Loucy (cell line): Measurements from ENCODE around the gene MOV10.
"Not testable (repeated sequence)": the region's sequence is repeated elsewhere in the genome, so short reads cannot be mapped to it uniquely, and the experiment has no call there.

Source experiments
- H2AFZ ChIP-seq: fragments of 200-600 bp; sonication (generic); 2 replicates; pipeline ENCODE4 v1.6.0; 2016; ENCODE audit warnings: antibody characterized with exemption, mild to moderate bottlenecking, low read length, moderate library complexity
- H3F3A ChIP-seq: fragments of 200-600 bp; 2 replicates; pipeline ENCODE4 v1.6.0; 2016; ENCODE audit warnings: antibody characterized with exemption, low read depth, mild to moderate bottlenecking
- H3K27me3 ChIP-seq: fragments of 200-600 bp; sonication (generic); 2 replicates; pipeline ENCODE4 v1.6.1; 2014; ENCODE audit warnings: low read length, mild to moderate bottlenecking; ENCODE audit not compliant: insufficient read depth, poor library complexity, severe bottlenecking
- H3K36me3 ChIP-seq: fragments of 200-600 bp; sonication (generic); 2 replicates; pipeline ENCODE4 v1.6.1; 2016; ENCODE audit warnings: low read length; ENCODE audit not compliant: insufficient read depth
- H3K4me1 ChIP-seq: fragments of 200-600 bp; sonication (generic); 2 replicates; pipeline ENCODE4 v1.5.1; 2014; ENCODE audit warnings: low read length, mild to moderate bottlenecking; ENCODE audit not compliant: insufficient read depth, poor library complexity, severe bottlenecking
- H3K4me2 ChIP-seq: fragments of 200-600 bp; sonication (generic); 2 replicates; pipeline ENCODE4 v1.6.0; 2014; ENCODE audit warnings: antibody characterized with exemption, low read length, low read depth, mild to moderate bottlenecking; ENCODE audit not compliant: poor library complexity, severe bottlenecking
- H3K4me3 ChIP-seq: fragments of 200-600 bp; sonication (generic); 2 replicates; pipeline ENCODE4 v1.5.1; 2014; ENCODE audit warnings: low read length, mild to moderate bottlenecking, mixed read lengths; ENCODE audit not compliant: poor library complexity, severe bottlenecking
- H3K79me2 ChIP-seq: fragments of 200-600 bp; sonication (generic); 2 replicates; pipeline ENCODE4 v1.6.1; 2014; ENCODE audit warnings: low read length; ENCODE audit not compliant: insufficient read depth
- H3K9ac ChIP-seq: fragments of 200-600 bp; sonication (generic); 2 replicates; pipeline ENCODE4 v1.6.0; 2014; ENCODE audit warnings: mild to moderate bottlenecking, low read depth, low read length, moderate library complexity; ENCODE audit not compliant: poor library complexity, severe bottlenecking
- H3K9me2 ChIP-seq: fragments of 200-600 bp; sonication (generic); replicated peaks from 2 replicates; pipeline ENCODE4 v1.6.1; 2016; ENCODE audit warnings: low read depth, low read length, mixed read lengths
- H3K9me3 ChIP-seq: fragments of 200-600 bp; sonication (generic); 2 replicates; pipeline ENCODE4 v1.6.1; 2014; ENCODE audit warnings: mild to moderate bottlenecking, antibody characterized with exemption, low read length, low read depth; ENCODE audit not compliant: insufficient read depth
- H4K20me1 ChIP-seq: fragments of 200-600 bp; sonication (generic); 2 replicates; pipeline ENCODE4 v1.6.0; 2014; ENCODE audit warnings: antibody characterized with exemption, low read length, mild to moderate bottlenecking; ENCODE audit not compliant: insufficient read depth, poor library complexity, severe bottlenecking
- CTCF ChIP-seq: fragments of 200-600 bp; sonication (generic); conservative IDR thresholded peaks from 2 replicates; pipeline ENCODE4 v1.5.1; 2014; ENCODE audit warnings: mild to moderate bottlenecking, antibody characterized with exemption, low read length
- EZH2phosphoT487 ChIP-seq: fragments of 200-600 bp; IDR thresholded peaks from 2 replicates; pipeline ENCODE4 v1.6.1; 2018; ENCODE audit warnings: antibody characterized with exemption, mild to moderate bottlenecking, moderate library complexity, borderline replicate concordance

MOV10 gene

GRCh38 chr1:112636597-112637253 is 37.7 kb upstream of the MOV10 start:
- Histone ChIP-seq H3K9ac (no peak overlapping the region), H3K27me3 (no peaks in the 10 kb centered on the region), H3K9me3 (no peaks in the 10 kb centered on the region), H3K4me2 (peak overlapping the region; percentile 10), H3K9me2 (no peaks in the 10 kb centered on the region), H4K20me1 (peaks cover 79% of the 10 kb centered on the region), H3K4me3 (no peak overlapping the region), H3K79me2 (peaks cover 90% of the 10 kb centered on the region), H3K4me1 (peaks cover 30% of the 10 kb centered on the region), H3F3A (no peaks in the 10 kb centered on the region), H2AFZ (no peak overlapping the region), H3K36me3 (no peaks in the 10 kb centered on the region)
- TF ChIP-seq EZH2phosphoT487 (no peak), CTCF (no peak)

GRCh38 chr1:112637254-112638109 is 37.0 kb upstream of the MOV10 start:
- Histone ChIP-seq H3K4me1 (peaks cover 25% of the 10 kb centered on the region), H3K4me3 (no peak overlapping the region), H3K9me2 (no peaks in the 10 kb centered on the region), H3K9me3 (no peaks in the 10 kb centered on the region), H3K4me2 (no peak overlapping the region), H4K20me1 (peaks cover 77% of the 10 kb centered on the region), H3F3A (no peaks in the 10 kb centered on the region), H3K36me3 (no peaks in the 10 kb centered on the region), H2AFZ (no peak overlapping the region), H3K27me3 (no peaks in the 10 kb centered on the region), H3K79me2 (peaks cover 90% of the 10 kb centered on the region), H3K9ac (no peak overlapping the region)
- no peak for TF ChIP-seq CTCF
- TF ChIP-seq EZH2phosphoT487: no peak

GRCh38 chr1:112638110-112638428 is 36.4 kb upstream of the MOV10 start:
- H3K9me3 ChIP-seq: no peaks in the 10 kb centered on the region
- H3K27me3 ChIP-seq: no peaks in the 10 kb centered on the region
- no peak overlapping the region for H3K9ac ChIP-seq
- H3F3A ChIP-seq: no peaks in the 10 kb centered on the region
- no peak overlapping the region for H3K4me3 ChIP-seq
- no peak overlapping the region for H2AFZ ChIP-seq
- H4K20me1 ChIP-seq: peaks cover 77% of the 10 kb centered on the region
- H3K79me2 ChIP-seq: peaks cover 90% of the 10 kb centered on the region
- no peak overlapping the region for H3K4me2 ChIP-seq
- H3K4me1 ChIP-seq: peaks cover 23% of the 10 kb centered on the region
- H3K36me3 ChIP-seq: peaks cover 3% of the 10 kb centered on the region; the same call in 1 of the 2 replicates
- TF ChIP-seq EZH2phosphoT487: no peak
- TF ChIP-seq CTCF: no peak
- no peaks in the 10 kb centered on the region for H3K9me2 ChIP-seq

GRCh38 chr1:112640437-112640836 is 34.0 kb upstream of the MOV10 start:
- Histone ChIP-seq H3K79me2 (peaks cover 90% of the 10 kb centered on the region), H3K4me1 (peaks cover 15% of the 10 kb centered on the region), H3K36me3 (peaks cover 17% of the 10 kb centered on the region; the same call in 1 of the 2 replicates), H4K20me1 (peaks cover 74% of the 10 kb centered on the region)
- not testable (repeated sequence) for H3F3A ChIP-seq, H3K9me3 ChIP-seq, H3K27me3 ChIP-seq, H3K4me2 ChIP-seq, H3K9me2 ChIP-seq, H3K4me3 ChIP-seq, H2AFZ ChIP-seq, H3K9ac ChIP-seq
